Kidney glomerular epithelial cell (primary cell): ENCODE results near the gene TMEM129.
A peak's percentile ranks its signal among the peaks of the same experiment; 100 is the strongest.

ENCODE experiments used
- DNase-seq: peaks from one replicate; lab custom pipeline; 2025; lab: John Stamatoyannopoulos, UW

TMEM129 gene

DNA sequence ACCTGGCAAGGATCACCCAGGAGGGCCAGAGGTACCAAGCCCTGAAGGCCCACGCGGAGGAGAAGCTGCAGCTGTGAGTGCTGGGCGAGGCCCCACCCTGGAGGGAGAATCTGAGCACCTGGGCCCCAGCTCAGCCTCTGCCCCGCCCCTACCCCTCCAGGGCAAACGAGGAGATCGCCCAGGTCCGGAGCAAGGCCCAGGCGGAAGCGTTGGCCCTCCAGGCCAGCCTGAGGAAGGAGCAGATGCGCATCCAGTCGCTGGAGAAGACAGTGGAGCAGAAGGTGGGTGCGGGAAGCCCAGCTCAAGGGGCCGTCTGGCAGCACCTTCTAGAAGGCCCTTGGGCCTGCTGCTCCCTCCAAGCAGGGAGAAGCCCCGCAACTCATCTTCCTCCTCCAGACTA lies 23.4 kb upstream of the TMEM129 start:
- no peak for DNase-seq

DNA sequence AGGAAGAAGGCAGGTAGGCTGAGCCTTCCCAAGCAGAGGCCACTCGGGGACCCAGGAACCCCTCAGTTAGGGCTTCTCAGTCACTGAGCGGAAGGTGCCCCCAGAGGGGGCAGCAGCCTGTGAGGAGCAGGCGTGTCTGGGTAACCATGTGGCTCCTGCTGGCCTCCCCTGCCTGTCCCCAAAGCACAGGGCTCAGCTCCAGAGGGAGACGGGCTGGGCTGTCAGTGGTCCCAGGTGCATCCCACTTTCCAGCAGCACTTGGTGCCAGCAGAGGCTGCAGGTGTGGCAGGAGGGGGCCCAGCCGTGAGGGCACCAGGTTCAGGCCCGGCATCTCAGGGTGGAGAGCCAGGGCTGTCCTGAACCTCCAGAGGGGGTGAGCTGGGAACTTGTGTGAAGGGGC lies 22.9 kb upstream of the TMEM129 start:
- no peak for DNase-seq

DNA sequence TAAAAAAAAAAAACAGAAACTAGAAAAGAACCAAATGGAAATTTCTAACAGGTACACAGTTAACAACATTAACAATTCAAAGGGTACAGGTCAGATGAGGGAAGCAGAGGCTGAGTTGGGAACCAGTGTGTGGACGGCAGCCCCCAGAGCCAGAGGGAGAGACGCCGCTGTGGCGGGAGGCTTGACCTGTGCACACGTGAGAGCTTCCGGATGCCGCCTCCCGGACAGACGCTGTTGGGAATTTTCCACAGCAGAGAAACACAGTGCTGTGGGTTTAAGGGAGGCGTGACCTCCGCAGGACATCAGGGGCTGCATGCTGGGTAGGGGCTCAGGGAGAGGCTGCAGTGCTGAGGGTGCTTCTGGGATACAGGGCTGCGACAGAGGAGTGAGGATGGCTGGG lies 22.4 kb upstream of the TMEM129 start:
- no peak for DNase-seq

DNA sequence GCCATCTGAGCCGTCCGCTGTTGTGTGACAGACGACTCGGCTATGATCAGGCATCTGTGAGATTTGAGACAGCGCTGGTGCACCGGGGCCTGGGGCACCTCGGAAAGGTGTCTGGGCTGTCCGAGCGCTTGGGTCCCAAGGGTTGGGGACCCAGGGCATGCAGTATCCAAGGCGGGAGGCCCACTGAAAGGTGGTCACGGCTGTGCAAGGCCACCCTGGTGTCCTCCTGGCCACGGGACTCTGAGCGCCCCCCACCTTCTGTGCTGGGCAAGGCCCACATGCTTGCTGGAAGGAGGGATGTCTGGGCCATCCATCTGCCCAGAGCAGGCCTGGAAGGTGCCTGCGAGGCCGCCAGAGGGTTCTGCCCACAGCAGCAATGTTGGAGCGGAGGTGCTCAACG lies 20.1 kb upstream of the TMEM129 start:
- no peak for DNase-seq

DNA sequence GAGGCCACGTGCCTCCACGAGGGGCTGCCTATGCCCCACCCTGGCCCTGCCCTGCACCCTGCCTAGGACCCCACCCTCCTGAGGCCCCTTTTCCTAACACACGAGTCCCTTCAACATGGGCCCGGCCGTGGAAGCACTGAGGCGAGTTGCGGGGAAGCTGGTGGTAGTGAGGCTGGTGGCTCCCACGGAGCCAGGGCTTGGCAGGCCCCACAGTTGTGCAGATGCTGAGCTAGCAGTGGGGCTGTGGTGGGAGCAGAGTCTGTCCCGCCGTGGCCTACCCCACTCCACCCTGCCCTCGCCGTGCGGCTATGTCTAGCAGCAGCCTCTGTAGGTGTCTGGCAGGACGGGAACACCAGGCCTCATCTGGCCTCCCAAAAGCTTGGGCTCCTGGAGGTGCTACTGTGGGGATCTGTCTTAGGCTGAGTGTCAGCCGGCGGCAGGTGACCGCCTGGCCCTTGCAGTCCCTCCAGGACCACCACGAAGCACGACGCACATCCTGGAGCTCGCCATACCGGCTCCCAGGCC lies 19.0 kb upstream of the TMEM129 start:
- DNase-seq = no peak

DNA sequence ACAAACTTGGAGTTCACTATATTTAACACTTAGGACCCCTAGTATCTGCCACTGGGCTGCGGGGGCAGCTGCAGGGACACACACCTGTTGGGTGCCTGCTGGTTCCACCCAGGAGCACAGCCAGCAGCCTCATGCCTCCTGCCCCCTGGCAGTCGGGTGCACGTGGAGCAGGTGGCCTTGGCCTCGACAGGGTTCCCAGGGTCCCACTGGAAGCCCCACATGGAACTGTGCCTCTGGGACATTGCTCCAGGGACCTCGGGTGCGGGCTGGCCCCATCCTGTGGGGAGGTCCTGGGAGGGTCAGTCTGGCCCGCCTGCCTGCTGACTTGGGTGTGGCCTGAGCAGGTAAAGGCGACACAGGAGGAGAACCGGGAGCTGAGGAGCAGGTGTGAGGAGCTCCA lies 18.2 kb upstream of the TMEM129 start:
- no peak for DNase-seq

DNA sequence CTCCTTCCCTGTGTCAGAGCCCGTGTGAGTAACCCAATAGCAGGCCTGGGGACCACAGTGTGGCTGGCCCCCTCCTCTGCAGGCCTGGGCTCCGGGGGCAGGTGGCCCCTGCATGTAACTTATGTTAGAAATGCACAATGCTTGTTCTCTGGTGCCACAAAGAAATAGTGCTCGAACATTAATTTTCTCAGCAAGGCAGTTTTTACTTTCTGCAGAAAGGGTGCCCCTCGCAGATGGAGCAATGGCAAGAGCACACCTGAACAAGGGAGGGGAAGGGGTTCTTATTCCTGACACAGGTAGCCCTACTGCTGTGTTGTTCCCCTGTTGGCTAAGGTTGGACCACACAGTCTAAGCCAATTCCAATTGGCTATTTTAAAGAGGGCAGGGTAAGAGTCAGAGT lies 17.3 kb upstream of the TMEM129 start:
- no peak for DNase-seq

DNA sequence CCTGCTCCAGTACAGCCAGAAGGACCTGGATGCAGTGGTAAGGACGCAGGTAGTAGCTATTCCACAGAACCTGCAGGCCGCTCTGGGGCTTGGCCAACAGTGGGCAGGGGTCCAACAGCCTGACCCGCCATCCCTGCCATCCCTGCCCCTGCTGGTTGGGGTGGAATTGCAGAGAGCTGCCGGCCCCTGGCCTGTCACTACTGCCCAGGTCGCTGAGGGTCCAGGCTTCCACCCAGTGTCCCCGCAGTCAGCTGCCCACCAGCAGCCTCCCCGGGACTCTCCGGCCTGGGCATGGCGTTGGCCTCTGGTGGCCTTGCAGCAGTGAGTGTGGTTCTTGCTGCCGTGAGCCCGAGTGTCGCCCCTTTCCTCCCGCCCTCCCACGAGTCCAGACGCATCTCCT lies 16.5 kb upstream of the TMEM129 start:
- DNase-seq = no peak

DNA sequence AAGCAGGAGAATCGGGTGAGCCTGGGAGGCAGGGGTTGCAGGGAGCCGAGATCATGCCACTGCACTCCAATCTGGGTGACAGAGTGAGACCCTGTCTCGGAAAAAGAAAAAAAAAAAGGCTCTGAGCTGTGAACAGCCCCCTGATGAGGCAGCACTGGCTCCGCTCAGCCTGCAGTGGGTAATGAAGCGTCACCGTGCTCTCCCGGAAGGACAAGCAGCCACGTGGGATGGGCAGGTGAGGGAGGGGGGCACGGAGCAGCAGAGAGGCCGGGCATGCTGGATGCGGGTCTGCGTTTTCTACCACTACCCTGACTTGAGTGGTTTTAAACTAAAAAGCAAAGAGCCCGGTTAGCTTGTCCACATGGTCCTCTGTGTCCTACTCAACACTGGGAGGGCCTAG lies 15.7 kb upstream of the TMEM129 start:
- DNase-seq = no peak

DNA sequence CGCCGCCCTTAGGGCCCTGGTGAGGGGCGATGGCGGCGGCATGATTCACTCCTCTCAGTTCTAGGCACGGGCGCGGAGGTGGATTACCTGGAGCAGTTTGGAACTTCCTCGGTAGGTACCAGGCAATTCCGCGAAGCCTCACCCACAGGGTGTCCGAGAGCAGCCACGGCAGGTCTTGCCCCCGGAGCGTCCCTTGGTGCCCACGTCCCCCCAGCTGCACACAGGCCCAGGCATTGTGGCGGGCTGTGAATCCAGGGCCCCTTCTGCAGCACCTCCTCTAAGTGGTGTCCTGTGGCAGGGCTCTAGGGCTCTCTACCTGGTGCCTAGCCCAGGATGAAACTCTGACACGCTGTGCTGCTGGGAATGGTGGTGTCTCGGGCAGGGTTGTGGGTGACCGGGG lies 14.1 kb upstream of the TMEM129 start:
- DNase-seq = no peak

DNA sequence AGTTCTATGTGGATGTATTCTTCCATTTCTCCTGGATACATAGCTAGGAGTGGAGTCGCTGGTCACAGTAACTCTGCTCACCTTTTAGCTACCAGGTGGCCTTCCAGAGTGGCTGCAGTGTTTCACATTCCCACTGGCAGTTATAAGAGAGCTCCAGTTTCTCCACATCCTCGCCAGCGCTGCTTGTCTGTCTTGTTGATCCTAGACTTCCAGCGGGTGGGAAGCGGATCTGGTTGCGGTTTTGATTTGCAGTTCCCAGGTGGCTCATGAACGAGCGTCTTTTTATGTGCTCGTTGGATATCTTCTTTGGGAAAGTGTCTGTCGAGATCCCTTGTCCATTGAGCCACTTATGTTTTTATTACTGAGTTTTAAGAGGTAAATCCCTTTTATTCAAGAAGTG lies 11.8 kb upstream of the TMEM129 start:
- DNase-seq = no peak

DNA sequence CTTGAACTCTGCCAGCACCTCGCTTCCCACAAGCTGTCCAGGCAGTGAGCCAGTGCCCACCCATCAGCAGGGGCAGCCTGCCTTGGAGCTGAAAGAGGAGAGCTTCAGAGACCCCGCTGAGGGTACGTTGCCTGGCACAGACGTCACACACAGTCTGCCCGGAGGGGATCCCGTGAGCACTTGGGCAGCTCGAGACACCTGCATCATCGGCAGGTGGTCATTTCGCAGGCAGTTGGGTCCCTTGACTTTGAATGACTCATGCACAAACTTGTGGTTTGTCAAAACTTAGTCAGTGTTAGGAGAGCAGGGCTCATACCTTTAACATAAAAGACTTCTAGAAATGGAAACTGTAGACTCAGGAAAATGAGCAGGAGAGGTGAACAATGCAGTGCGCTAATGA lies 10.1 kb upstream of the TMEM129 start:
- no peak for DNase-seq

DNA sequence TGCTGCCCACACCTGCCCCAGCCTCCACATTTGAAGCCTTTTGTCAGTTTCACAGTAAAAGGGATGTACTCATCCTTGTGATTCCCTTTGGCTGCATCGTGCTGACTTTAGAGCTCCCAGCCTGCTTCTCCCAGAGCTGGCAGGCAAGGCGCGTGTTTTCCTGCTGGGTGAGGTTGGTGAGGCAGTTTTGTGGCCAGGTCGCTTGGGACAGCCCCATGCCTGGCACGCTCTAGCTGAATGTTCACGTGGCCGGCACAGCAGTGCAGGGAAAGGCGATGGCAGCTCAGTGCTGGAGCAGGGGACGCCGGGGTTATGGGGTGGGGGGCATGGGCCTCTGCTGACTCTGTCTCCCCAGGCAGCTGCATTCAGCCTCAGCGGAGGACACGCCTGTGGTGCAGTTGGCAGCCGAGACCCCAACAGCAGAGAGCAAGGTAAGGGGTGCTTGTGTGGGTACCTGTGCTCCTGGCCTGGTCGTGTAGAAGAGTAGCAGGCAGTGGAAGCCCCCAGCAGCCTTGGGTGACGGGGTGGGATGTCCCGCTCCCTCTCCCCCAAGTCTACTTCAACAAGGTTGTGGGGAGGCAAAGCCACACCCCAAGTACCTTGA lies 9.5 kb upstream of the TMEM129 start:
- no peak for DNase-seq

DNA sequence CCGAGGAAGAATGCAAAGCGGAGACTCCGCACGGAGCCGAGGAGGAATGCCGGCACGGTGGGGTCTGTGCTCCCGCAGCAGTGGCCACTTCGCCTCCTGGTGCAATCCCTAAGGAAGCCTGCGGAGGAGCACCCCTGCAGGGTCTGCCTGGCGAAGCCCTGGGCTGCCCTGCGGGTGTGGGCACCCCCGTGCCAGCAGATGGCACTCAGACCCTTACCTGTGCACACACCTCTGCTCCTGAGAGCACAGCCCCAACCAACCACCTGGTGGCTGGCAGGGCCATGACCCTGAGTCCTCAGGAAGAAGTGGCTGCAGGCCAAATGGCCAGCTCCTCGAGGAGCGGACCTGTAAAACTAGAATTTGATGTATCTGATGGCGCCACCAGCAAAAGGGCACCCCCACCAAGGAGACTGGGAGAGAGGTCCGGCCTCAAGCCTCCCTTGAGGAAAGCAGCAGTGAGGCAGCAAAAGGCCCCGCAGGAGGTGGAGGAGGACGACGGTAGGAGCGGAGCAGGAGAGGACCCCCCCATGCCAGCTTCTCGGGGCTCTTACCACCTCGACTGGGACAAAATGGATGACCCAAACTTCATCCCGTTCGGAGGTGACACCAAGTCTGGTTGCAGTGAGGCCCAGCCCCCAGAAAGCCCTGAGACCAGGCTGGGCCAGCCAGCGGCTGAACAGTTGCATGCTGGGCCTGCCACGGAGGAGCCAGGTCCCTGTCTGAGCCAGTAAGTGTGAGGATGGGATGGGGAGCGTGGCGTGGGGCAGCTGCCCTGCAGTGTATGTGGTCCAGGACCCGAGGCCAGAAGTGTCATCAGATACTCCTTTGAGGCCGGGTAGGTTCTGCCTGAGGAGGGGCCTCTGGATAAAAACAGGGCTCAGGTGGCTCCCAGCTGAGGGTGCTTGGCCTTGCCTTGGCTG lies 7.2 kb upstream of the TMEM129 start:
- DNase-seq = no peak

DNA sequence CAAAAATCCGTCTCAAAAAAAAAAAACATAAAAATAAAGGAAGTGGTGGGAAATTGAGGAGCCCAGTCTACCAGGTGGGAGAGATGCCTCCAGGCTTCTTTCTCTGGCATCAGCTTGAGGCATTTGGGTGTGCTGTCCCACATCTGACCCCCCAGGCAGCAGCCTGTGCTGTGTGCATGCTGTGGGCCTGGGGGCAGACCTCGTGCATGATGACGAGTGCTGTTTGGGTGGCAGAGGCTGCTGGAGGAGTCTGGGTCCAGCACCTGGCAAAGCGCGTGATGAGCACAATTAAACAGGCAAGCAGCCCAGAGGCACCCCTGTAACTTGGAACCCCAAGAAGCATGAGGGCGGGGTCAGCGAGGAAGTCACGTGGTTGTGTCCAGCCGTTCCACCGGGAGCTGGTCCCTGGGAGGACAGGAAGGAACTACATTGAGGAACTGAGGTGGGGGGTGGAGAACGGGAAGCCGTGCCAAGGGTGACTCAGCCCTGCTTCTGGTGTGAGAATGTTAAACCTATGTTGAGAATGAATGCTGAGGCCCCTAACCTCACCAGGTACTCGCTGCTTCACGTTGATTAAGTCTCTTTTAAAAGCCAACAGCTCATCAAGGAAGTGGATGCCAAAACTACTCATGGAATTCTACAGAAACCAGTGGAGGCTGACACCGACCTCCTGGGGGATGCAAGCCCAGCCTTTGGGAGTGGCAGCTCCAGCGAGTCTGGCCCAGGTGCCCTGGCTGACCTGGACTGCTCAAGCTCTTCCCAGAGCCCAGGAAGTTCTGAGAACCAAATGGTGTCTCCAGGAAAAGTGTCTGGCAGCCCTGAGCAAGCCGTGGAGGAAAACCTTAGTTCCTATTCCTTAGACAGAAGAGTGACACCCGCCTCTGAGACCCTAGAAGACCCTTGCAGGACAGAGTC lies 6.3 kb upstream of the TMEM129 start:
- peak; percentile 76 for DNase-seq

DNA sequence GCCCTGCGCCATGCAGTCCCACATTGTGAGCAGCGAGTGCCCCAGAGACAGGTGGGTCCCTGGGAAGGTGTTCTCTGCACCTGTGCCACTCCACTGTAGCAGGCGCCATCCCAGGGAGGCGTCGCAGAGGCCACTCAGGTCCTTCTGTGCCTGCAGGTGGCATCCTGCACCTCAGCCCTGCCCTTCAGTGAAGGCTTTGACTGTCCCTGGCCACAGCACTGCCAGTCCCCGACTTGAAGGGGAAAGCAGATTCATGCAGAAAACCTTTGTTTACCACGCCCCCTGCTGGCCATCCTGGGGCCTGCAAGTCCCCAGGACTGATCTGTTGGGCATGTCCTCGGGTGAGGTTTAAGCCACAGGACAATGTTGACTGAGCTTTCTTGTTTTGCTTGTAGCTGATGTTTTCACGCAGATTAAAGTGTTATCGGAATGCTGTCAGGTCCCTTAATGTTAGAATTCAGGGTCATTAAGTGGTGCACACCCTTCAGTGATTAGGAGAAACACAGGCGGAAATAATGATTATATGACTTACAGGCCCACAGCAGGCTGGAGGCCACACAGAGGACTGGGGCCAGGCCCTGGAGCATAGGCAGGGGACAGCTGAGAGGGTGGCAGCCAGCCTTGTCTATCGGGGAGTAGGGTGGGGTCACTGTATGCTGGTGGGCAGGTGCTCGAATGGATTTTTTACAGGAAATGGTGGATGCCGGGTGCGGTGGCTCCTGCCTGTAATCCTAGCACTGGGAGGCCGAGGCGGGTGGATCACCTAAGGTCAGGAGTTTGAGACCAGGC lies 5.2 kb upstream of the TMEM129 start:
- DNase-seq = peak; percentile 61

DNA sequence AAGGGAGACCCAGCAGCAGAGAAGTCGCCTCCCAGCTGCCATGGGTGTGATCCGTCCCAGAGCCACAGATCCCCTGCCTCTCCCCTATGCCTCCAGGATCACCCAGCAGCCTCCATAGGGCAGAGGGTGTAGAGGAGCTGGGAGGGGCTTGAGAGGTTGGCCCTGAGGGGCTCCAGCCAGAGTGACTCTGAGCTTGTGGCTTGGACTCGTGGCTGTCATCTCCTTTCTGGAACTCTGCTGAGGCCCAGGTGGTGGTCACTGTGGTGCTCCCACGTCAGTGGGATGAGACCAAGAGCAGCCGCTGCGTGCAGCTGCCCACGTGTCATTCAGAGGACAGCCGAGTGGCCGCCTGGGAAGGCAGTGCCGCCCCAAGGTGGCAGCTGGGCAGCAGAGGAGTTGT lies 4.4 kb upstream of the TMEM129 start:
- DNase-seq = no peak

DNA sequence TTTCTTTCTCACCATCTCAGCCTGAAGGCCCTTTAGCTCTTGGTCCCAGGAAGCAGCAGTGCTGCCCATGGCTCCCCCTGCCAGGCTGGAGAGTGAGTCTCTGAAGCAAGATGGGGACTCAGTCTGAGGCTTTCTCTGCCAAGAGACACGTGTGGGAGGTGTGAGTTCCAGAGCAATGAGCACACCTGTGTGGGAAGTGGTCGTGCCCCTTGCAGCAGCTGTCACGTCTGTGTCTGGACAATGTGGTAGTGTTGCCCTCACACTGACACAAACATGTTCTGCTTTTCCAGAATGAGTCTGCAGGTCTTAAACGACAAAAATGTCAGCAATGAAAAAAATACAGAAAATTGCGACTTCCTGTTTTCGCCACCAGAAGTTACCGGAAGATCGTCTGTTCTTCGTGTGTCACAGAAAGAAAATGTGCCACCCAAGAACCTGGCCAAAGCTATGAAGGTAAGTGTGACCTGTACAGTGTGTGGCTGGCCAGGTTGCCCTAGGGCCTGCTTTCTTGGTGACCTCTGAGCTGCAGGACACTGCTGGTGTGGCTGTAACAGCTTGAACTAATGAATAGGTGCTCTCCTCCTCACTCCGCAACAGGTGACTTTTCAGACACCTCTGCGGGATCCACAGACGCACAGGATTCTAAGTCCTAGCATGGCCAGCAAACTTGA lies 2.1 kb upstream of the TMEM129 start:
- no peak for DNase-seq

DNA sequence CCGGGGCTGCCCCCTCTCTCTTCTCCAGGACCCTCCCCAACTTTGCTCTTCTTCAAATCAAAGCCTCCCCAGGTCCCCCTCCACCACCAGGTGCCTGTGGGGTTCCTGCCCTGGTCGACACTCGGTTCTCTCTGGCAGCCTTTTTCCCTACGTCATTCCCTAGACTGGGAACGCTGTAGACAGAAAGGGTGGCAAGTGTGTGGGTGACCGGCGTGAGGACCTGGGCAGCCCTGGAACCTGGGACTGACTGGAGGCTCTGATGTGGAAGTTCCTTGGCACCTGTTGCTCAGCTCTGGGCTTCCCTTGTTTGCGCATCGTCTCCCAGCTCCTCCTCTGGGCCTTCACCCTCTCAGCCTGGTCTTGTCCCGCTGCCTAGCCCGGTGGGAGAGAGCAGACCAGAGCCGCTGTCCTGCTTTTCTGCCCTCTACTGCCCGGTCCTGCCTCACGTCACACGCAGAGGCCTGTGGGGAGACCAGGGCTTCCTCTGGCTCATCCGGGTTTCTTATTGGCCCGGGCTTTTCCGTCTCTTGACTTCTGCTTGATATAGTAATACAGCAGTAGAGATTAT lies 1.5 kb upstream of the TMEM129 start:
- DNase-seq = no peak

DNA sequence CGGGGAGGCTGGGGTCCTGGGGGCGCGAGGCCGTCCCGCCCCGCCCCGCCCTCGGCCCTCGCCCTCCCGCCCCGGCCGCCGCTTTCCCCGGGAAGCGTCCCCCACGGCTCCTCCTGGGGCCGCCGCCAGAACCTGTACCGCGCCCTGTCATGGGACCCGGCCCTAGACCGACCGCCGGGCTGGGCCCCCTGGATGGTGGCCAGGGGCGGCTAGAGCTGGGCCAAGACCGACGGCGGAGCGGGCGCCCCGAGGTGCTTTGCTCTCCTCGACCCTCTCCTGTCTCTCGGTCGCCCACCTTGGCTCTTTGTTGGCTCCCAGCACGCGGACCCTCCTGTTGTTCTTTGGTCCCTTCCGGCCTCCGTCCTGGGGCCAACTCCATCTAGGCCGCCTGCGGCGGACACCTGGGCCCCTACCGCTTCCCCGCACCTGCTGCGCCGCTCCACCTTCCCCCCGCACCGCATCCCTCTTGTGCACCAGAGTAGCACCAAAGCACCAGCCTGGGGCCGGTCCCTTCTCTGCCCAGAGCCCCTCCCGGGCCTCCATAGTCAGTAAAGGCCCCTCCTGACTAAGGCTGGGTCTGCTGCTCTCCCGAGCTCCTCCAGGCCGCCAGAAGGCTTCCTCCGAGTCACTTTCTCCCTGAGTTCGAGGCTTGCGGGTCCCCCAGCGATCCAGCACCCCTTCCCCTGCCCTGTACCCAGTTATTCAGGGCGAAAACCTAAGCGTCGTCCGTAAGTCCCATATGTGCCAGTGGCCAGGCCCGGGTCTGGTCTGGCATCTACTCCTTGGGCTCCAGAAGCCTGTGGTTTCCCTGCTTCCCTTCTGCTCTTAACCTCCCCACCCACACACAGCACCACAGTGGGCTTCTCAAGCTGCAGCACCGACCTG lies 785 bp upstream of the TMEM129 start:
- no peak for DNase-seq
